Islet precursor cell (in vitro differentiated cells): ENCODE results near the gene CLCN4.

Experiments
- DNase-seq: peaks from one replicate; pipeline ENCODE4 v3.0.0-alpha.2; 2018

Gene CLCN4

DNA sequence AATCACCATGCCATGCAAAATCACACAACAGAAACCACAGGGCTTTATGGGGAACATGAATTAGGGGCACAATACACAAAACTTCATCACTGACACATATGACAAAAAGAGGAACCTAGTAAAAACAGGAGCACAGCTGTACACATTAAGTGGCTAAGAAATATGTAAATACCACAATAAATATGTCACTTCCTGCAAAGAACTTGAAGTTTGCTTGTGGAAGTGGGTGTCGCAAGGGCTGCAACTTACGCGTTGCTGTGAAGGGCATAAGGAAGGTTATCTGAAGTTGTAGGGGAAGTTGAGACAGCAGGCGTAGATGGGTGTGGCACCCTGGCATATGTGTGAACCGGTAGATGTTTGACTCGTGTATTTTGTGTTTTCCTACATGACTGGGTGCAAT lies 42.4 kb downstream of the CLCN4 start:
- no peak for DNase-seq

DNA sequence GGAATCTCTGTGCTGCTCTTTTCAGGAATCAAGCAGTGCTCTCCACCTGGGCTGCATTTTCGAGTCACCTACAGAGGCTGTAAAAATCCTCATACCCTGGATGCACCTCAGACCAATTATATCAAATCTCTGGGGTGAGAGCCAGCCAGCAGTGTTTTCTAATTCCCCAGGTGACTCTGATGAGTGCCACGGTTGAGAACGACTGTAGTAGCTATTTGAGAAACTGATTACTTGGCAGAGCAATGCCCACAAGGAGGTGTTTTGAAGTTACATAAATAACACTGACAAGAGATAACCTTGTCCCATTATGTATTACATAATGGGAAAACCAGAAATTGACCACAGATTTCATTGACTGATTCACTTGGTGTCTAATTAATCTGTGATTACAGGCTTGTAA lies 46.8 kb downstream of the CLCN4 start:
- no peak for DNase-seq

DNA sequence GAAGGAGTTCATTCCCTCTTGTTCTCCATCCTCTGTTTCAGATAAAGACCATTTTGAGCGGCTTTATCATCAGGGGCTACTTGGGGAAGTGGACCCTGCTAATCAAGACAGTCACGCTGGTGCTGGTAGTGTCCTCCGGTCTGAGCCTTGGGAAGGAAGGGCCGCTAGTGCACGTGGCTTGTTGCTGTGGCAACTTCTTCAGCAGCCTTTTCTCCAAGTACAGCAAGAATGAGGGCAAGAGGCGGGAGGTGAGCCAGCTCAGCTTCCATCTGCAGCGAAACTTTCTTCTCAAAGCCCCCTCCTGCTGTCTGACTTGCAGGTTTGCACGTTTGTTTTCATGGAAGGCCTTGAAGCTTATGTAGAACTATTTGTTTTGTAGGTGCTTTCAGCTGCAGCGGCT lies 49.5 kb downstream of the CLCN4 start:
- no peak for DNase-seq

DNA sequence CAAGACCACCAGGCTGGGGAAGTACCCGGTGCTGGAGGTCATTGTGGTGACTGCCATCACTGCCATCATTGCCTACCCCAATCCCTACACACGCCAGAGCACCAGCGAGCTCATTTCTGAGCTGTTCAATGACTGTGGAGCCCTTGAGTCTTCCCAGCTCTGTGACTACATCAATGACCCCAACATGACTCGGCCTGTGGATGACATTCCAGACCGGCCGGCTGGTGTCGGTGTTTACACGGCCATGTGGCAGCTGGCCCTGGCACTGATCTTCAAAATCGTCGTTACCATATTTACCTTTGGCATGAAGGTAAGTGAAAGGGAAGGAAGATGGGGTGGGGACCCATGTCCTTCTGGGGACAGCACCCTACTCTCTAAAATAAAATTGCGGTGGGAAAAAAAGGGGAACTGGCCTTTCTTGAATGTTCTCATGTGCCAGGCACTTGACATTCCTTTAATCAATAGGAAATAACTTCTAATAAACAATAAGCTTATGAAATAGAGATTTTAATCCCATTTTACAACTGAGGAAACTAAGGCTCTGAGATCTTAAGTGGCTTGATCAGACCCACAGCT lies 51.6 kb downstream of the CLCN4 start:
- no peak for DNase-seq

DNA sequence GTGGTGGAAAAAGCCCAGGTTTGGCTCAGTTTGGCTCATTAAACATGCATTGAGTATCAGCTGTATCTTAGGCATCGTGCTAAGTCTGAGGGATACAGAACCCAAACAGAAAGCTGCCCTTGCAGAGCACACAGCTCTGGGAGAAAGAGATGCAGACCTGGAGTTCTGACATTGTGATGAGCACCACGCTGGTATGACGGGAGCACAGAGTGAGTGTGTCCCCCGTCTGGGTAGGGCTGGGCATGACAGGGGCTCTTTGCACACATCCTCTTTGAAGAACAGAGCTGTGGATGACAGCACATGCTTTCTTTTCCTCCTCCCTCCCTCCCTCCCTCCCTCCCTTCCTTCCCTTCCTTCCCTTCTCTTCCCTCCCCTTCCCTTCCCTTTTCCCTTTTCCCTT lies 52.2 kb downstream of the CLCN4 start:
- DNase-seq, result no peak

DNA sequence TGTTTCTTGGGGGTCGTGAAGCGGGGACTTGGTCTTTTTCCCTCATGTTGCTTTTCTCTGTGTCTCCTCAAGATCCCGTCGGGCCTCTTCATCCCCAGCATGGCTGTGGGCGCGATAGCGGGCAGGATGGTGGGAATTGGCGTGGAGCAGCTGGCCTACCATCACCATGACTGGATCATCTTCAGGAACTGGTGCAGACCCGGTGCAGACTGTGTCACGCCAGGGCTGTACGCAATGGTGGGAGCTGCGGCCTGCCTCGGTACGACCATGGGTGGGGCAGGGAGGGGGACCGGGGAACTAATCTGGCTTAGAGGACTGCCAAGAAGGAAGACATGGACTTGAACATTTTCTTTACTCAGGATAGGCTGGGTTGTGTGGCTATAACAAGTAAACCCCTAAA lies 55.6 kb downstream of the CLCN4 start:
- no peak for DNase-seq

DNA sequence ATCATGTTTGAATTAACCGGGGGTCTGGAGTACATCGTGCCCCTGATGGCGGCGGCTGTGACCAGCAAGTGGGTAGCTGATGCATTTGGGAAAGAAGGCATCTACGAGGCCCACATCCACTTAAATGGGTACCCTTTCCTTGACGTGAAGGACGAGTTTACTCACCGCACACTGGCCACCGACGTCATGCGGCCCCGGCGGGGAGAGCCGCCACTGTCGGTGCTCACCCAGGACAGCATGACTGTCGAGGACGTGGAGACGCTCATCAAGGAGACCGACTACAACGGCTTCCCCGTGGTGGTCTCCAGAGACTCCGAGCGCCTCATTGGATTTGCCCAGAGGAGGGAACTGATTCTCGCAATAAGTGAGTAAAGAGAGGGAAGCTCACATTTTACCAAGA lies 56.9 kb downstream of the CLCN4 start:
- no peak for DNase-seq

DNA sequence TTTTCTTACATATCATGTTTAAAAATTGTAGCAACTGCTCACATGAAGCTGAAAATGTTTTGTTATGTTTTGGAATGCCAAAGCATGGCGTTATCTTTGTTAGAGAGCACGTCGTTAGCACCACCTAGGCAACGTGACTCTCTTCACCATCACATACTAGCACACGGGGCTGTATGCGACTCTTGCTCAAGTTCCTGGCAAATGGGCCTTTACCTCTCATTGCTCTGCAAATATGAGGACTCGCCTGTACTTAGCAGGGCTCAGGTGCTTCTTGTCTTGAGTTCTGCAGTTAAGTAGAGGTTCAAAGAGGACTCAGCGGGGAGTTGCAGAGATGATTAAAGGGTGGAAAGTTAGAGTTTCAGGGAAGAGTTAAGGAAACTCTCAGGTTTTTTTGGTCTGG lies 59.4 kb downstream of the CLCN4 start:
- no peak for DNase-seq

DNA sequence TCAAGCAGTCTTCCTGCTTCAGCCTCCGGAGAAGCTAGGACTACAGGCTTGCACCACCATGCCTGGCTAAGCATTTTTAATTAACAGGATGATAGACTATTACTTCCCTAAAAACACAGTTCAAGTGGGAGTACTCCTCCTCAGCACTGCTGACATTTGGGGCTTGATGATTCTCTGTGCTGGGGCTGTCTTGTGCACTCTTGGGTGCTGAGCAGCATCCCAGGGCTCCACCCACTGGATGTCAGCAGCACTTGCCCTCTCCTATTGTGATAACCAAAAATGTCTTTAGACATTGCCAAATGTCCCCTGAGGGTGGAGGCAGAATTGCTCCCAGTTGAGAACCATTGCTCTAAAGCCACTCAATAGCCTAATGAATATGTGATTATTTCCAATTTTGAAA lies 60.4 kb downstream of the CLCN4 start:
- no peak for DNase-seq

DNA sequence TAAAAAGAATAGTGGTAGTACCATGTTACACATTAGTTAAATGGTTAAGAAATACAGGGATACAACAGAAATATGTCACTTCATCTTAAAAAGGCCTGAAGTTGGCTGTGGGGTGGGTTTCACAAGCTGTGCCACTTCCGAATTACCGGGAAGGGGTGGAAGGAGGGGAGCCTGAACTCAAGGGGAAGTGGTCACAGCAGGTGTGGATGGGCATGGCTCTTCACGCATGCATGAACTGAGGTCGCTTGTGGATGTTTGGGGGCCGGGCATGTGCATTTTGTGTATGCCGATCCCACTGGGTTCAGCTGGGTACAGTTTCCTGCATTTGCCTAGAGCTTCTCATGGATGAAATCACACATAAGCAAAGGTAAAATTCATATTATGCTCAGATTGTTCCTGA lies 64.9 kb downstream of the CLCN4 start:
- DNase-seq, result no peak

DNA sequence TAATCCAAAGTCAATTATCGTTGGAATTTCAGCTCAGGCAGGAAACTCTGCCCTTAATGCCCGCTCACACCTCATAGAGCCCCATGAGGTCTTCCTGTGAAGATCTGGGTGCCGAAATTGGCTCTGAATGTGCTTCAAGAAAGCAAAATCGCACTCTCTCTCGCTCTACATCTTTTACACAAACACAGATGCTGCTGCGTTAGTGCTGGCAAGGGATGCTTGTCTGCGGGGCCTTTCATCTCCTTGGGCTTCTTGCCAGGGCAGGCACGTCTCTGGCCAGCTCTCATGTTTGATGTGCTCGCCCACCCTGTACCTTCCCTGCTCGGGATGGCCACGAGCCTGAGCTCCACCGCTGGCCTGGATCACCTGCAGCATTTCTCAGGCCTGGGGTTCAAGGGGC lies 66.5 kb downstream of the CLCN4 start:
- no peak for DNase-seq

DNA sequence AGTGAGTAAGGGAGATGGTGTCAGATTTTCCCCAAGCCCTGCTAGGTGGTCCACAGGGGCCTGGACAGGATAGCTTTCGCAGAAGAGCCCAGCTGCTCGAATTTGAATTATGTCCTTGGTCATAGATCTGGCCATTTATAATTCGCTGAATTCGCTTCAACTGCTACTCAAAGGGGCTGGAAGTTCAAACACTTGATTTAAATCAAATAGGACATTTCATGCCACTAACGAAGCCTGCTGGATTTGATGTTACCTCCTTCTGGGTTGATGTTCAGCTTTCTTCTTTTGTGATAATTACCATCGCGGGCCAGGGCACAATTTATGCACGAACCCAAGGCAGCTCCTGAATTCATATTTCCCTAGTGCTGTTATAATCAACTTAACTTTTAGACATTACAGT lies 67.0 kb downstream of the CLCN4 start:
- DNase-seq, result no peak

DNA sequence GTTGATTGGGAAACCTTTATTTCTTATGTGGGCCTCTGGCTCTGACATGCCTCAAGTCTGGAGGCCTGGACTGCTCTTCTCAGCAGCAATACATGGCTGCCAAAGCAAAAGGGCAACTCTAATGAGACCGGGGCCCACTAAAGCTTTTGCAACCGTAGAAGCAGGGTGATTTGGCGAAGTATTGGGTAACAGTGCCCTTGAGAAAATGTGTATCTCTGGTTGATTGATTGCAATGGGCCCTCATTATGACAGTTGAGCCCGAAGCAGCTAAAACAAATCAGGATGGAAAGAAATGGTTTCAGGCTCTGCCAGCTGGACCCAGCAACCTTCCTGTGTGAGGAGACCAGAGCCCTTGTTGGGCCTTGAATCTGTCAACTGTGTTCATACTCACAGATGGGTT lies 73.4 kb downstream of the CLCN4 start:
- no peak for DNase-seq

DNA sequence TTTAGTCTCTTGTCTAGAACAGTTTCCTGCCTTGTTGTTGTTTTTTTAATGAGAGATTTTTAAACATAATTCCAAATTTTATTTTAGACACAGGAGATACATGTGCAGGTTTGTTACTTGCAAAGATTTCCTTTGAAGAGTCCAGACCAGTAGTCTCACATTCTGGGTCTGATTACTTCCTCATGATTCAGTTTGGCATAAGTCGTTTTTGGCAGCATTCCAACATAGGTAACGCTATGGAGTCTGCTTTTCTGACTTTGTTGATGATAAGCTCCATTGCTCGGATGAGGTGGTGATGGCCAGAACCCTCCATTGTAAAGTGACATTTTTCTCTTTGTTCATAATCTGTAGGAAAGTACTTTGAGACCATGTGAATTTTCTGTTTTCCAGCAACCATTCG lies 74.7 kb downstream of the CLCN4 start:
- no peak for DNase-seq

DNA sequence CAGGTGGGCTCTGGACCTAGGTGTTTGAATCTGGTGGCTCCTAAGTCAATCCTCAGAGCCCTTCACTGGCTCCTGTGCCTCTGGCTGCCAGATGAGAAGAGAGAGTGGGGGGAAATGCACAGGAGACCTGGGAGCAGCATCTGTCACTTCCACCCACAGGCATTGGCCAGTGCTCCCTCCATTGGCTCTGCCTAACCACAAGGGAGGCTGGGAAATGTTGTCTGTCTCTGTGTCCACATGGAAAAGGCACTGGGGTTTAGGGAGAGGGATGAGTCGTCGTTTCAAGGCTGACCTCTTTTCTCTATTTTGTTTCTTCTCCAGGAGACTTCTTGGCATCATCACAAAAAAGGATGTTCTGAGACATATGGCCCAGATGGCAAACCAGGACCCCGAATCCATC lies 76.4 kb downstream of the CLCN4 start:
- DNase-seq, result no peak

DNA sequence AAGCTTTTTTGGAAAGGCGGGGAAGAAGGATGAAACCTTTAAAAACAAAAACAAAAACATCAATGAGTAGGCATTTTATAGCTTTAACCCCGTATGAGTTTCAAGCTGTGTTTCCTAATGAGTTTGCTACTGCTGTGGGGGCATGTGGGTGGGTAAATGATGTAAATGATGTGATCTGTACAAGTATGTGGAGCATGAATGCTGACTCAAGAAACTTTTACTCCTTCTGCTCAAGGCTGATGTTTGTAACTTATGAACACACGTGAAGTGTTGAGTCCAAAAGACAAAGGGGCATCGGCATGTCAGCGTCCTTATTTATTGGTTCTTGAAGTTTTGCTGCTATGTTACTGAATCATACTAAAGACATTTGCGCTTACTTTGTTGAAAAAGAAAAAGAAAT lies 76.9 kb downstream of the CLCN4 start:
- DNase-seq, result no peak

DNA sequence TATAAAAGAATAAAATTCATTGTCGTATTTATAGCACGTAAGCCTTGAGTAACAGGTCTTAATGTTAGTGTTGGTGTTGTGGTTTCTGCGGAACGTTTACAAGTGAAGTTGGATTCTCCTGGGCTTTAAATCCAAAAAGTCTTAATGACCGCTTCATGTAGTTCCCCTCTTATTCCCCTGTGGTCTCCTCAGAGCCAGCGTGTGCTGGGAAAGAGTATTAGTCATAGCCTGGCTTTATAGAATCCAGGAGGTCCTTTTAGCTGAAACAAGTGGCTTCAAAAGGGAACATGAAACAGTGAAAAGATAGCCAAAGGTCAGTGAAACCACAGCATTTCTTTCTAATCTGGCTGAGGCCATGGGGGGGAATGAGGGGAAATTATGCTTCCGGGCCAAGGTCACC lies 79.1 kb downstream of the CLCN4 start:
- no peak for DNase-seq

DNA sequence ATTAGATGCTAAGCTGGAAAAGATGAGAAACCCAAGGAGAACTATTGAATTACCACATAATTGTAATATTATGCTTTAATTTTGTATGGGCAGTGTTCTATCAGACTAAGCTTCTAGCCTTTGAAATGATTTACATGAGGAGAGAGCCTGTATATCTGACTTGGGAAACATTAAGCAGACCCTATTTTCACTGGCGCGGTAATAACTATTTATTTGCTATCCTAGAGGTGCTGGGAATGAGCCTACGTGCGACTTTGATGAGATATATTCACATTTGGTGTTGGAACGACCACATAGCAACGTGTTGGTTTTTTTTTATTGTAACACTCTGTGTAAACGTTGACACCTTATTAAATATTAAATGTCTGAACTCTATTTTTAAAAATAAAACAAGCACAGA lies 80.5 kb downstream of the CLCN4 start:
- DNase-seq, result no peak

DNA sequence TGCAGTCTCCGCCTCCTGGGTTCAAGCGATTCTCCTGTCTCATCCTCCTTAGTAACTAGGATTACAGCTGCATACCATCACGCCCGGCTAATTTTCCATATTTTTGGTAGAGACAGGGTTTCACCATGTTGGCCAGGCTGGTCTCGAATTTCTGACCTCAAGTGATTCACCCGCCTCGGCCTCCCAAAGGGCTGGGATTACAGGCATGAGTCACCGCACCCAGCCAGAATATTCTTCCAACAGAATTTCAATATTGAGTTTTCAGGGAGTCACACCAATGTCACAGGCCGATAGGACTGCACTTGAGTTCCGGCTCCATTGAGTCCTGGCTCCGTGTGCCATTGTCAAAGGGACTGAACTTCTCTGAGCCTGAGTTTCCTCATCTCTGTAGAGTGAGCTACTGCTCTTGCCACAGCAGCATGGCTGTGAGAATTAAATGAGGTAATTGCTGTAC lies 82.9 kb downstream of the CLCN4 start:
- DNase-seq, result no peak

DNA sequence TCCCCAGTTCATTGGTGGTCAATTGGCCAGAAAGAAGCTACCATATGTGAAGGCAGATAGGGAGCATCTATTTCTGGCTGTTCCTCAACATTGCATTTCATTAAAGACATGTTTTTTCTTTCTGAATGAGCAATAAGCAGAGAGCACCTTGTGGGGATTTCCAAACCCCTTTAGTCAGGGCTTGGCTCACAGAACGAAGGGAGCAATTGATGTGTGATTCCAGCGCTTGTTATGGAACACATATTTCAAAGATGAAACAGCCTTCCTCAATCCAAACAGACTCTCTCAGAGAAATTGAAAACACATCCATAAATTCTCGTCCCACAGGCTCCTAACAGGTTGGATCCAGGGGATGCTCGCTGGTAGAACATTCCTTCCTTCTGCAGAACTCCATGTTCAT lies 84.1 kb downstream of the CLCN4 start:
- DNase-seq, result no peak

DNA sequence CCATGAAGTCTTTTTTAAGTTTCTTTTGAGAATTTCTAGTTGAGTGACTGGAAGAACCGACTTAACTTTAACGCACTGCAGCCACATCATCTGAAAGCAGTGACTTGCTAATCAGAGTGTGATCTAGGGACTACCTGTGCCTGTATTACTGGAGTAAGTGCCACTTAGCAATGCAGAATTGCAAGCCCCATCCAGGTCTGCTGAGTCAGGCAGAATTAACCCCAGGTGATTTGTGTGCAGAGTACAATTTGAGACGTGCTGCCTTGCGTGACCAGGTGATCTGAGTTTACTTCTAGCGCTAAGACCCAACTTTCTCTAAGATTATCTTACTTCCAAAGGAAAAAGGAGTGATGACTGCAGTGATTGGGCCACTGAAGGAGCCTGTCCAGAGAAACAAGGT lies 85.3 kb downstream of the CLCN4 start:
- DNase-seq, result no peak

DNA sequence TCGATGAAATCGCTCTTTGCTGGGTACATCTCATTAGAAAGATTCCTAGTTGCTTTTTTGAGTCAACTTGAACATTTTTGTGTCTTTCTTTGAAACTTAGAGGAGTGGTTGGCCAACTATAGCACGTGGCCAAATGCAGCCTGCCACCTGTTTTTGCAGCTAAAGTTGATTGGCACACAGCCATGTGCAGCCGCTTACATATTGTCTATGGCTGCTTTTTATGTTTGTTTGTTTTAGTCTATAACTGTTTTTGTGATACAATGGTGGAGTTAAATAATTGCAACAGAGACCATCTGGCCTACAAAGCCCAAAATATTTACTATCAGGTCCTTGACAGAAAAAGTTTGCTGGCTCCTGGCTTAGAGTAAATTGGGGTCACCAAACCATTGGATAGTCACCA lies 86.3 kb downstream of the CLCN4 start:
- DNase-seq, result no peak

DNA sequence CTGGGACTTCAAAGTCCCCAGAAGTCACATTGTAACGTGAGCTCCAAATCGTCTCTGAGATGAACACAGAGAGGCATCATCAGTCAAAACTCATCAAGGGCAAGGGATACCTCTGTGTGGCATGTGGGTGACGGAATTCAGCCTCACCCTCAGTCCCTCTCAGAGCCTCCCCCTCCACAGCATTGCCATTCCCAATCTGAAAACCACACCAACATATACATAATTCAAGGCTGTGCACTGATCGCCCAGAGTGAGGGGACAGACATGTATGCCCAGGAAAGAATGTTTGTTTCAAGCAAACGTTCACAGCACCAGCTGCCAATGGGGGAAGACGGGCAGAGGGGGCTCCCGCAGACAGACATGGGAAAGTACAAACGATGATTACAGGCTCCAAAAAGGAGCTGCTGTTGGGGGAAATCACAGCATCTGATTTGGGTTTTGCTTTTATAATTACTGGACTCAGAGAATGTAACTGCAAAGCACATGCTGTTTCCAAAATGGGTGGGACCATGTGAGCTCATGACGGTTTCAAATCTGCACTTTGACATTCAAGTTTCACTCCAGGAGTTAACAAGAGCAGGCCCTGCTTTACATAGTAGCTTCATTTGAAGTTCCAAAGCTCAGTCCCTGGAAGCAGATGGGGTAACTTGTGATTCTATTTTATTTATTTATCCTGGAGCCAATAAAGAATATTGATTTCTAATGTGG lies 88.3 kb downstream of the CLCN4 start:
- no peak for DNase-seq

DNA sequence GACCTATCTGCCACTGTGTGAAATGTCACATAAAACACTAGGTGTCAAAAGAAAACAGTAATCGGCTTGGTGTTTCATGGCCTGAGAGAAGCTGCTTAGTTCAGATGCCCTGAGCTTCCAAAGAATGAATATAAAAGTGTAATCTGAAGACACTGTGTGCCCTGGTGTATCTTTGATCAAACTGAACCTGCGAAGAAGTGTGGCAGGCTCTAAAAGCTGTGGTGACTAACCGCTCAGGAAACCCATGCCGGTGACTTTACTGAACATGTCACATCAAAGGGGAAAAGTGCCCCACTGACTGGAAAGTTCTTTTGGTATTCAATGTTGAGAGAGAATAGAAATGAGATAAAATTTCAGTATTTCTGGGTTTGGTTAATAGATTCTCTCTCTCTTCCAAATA lies 89.1 kb downstream of the CLCN4 start:
- DNase-seq, result no peak

DNA sequence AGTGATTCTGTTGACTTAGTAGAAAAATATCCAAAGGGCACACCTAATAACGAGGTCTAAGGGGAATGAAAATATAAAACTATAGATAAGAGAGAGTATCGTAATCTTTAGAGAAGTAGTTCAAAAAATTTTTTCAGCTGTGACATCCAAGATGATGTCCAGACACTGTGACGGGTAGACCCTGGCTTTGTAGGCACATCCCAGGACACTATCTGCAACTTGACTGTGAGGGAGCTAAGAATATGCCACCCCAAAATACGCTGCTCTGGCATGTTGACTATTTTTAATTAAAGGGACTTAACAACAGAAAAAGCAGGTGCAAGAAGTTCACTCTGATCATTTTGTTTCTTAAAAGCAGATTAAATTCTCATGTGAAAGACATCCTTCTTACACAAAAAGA lies 89.5 kb downstream of the CLCN4 start:
- no peak for DNase-seq
